Measurements from ENCODE around the gene ARID1A. TPM values are rescaled to one million over a fixed set of nuclear protein-coding genes. Genes with fewer than 3 reads are reported as not detected.

Gene ARID1A
- total and polyA plus RNA-seq, 2 experiments from 2014 or later: 50.0 to 104 TPM

GRCh38 chr1:26726784-26727183 lies 31.0 kb downstream of the ARID1A start:
- H3K36me3 Mint-ChIP-seq (ENCODE audit: low read depth): peaks cover 21% of the 10 kb centered on the region
- H3K27me3 Mint-ChIP-seq (ENCODE audit: insufficient read depth, low read depth, poor library complexity): peaks cover 4% of the 10 kb centered on the region
- Histone ChIP-seq H3K27ac (ENCODE audit: low read depth) (no peak overlapping the region), H2AFZ (no peak overlapping the region), H3K79me2 (replicated peaks; ENCODE audit: insufficient read depth) (peaks cover 94% of the 10 kb centered on the region), H3K4me2 (peak overlapping the region; percentile 74; the same call in 1 of the 2 replicates), H3K4me3 (no peak overlapping the region), H3K9me2 (ENCODE audit: insufficient read depth) (no peaks in the 10 kb centered on the region), H3F3A (replicated peaks; ENCODE audit: low read depth) (no peaks in the 10 kb centered on the region; the same call in 1 of the 2 replicates), H3K27me3 (ENCODE audit: insufficient read depth) (no peaks in the 10 kb centered on the region), H3K4me1 (ENCODE audit: insufficient read depth) (peaks cover 65% of the 10 kb centered on the region), H4K20me1 (replicated peaks; ENCODE audit: insufficient read depth) (peaks cover 48% of the 10 kb centered on the region), H3K36me3 (ENCODE audit: insufficient read depth) (peaks cover 16% of the 10 kb centered on the region; the same call in 1 of the 2 replicates)
- DNase-seq (ENCODE audit: low spot score): no peak
- H3K4me1 Mint-ChIP-seq: peaks cover 72% of the 10 kb centered on the region
- no peak for ATAC-seq
- no peaks in the 10 kb centered on the region for H3K9me3 Mint-ChIP-seq
- peak overlapping the region; percentile 17; the same call in 2 of the 3 replicates for H3K4me3 Mint-ChIP-seq
- H3K27ac Mint-ChIP-seq: peak overlapping the region; percentile 79
- no peak for TF ChIP-seq CTCF (conservative IDR thresholded peaks at IDR 0.05; ENCODE audit: low read depth in 2 of 2)
- TF ChIP-seq REST (IDR thresholded peaks at IDR 0.05; ENCODE audit: unreplicated experiment): no peak
- TF ChIP-seq JUNB (IDR thresholded peaks at IDR 0.05; ENCODE audit: unreplicated experiment): no peak
- no peak for TF ChIP-seq ZNF114 (CRISPR knock-in tag; IDR thresholded peaks at IDR 0.05)

GRCh38 chr1:26727476-26727875 lies 31.7 kb downstream of the ARID1A start:
- Mint-ChIP-seq H3K27ac (peak overlapping the region; percentile 66; the same call in 1 of the 2 replicates), H3K9me3 (no peaks in the 10 kb centered on the region), H3K36me3 (ENCODE audit: low read depth) (peaks cover 28% of the 10 kb centered on the region), H3K4me1 (peaks cover 65% of the 10 kb centered on the region), H3K4me3 (no peak overlapping the region), H3K27me3 (ENCODE audit: insufficient read depth, low read depth, poor library complexity) (peaks cover 4% of the 10 kb centered on the region)
- H3F3A ChIP-seq (replicated peaks; ENCODE audit: low read depth): no peaks in the 10 kb centered on the region; the same call in 1 of the 2 replicates
- no peak overlapping the region for H3K27ac ChIP-seq (ENCODE audit: low read depth)
- peaks cover 48% of the 10 kb centered on the region for H4K20me1 ChIP-seq (replicated peaks; ENCODE audit: insufficient read depth)
- ATAC-seq (no peak), DNase-seq (ENCODE audit: low spot score) (no peak)
- H3K79me2 ChIP-seq (replicated peaks; ENCODE audit: insufficient read depth): peaks cover 94% of the 10 kb centered on the region
- no peaks in the 10 kb centered on the region for H3K9me2 ChIP-seq (ENCODE audit: insufficient read depth)
- no peak overlapping the region for H2AFZ ChIP-seq
- no peaks in the 10 kb centered on the region for H3K27me3 ChIP-seq (ENCODE audit: insufficient read depth)
- no peak overlapping the region for H3K4me2 ChIP-seq
- H3K4me1 ChIP-seq (ENCODE audit: insufficient read depth): peaks cover 58% of the 10 kb centered on the region
- H3K36me3 ChIP-seq (ENCODE audit: insufficient read depth): peaks cover 23% of the 10 kb centered on the region
- TF ChIP-seq ZNF114 (CRISPR knock-in tag; IDR thresholded peaks at IDR 0.05): no peak
- TF ChIP-seq CTCF (conservative IDR thresholded peaks at IDR 0.05; ENCODE audit: low read depth in 2 of 2): no peak
- TF ChIP-seq JUNB (IDR thresholded peaks at IDR 0.05; ENCODE audit: unreplicated experiment): no peak
- TF ChIP-seq CREB1 (CRISPR knock-in tag; IDR thresholded peaks at IDR 0.05; ENCODE audit: low read depth): no peak
- TF ChIP-seq REST (IDR thresholded peaks at IDR 0.05; ENCODE audit: unreplicated experiment): no peak
- no peak overlapping the region for H3K4me3 ChIP-seq

All from GM23338 (cell line).